Measurements from ENCODE around the gene NRXN3.

NRXN3 gene

DNA sequence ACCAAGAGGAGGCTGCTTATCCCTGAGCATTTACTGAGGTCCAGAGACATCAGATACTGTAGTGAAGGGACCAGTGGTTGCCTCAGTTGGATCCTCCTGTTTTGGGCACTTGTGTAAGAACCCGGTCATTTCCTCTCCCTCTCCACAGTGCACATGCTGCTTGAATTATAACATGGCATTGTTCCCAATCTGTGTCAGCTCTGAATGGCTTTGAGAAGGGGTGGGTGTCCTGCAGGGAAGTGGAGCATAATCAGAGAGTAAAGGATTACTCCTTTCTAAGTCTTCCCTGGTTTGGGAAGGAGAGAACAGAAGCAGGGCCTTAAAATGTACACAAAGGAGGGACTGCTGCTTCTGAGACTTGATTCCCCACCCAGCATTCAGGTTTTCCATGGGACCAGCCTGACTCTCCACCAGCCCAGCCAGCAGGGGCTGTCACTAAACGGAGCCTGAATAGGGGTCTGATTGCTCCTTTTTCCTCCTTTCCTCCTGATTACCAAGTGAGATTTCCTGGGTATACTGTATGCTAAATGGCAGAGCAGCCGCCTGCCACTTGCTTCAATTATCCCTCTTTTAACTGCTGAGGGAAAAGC, 78.4 kb downstream of the NRXN3 start:
- no peak for FAIRE-seq

GRCh38 chr14:78251308-78251707, 81.1 kb downstream of the NRXN3 start:
- no peak for FAIRE-seq

DNA sequence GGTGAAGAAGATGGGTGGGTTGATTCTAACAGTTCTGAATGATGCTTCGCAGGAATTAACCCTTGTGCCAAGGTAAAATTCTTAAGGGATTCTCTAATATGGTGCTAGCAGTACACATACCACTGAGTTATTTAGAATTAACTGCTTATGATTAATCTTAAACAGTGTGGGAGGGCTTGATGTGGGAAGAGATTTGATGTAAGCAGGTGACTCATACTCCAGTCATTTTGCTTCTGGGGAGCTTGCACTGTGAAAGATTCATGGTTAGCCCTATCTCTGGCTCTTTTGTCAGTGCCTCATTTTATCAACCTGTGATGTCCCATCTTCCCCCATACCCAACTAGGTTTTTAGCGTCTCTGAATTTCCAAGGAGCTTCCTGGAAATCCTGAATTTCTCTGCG, 83.8 kb downstream of the NRXN3 start:
- no peak for FAIRE-seq

DNA sequence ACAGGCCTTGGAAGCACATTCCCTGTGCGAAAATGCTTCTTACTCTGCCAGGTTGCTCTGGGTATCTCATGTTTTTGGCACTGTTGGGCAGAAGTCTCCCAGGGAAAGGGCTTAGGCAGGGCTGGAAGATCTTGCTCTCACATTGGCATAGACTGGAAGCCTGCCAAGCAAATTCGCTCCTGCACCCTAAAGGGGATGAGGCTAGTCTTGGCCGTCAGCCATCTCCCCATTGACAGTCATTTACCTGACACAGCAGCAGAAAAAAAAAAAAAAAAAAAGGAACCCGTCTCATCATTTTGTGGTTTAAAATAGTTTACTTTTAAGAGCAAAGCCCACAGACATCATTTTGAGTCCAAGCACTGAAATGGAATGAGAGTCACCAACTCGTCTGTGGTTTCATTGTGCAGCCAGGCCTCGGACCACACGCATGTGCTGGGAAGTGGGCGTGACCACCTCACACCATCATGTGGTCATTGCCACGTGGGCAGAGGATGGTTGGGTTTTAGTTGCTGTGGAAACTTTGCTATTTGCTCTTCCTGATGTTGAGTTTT, 84.8 kb downstream of the NRXN3 start:
- no peak for FAIRE-seq

GRCh38 chr14:78259831-78260230, 89.7 kb downstream of the NRXN3 start:
- FAIRE-seq = no peak

- FAIRE-seq = no peak
Measured at GRCh38 chr14:78278464-78279250, 108.5 kb downstream of the NRXN3 start.

GRCh38 chr14:78282437-78282836, 112.3 kb downstream of the NRXN3 start:
- no peak for FAIRE-seq

DNA sequence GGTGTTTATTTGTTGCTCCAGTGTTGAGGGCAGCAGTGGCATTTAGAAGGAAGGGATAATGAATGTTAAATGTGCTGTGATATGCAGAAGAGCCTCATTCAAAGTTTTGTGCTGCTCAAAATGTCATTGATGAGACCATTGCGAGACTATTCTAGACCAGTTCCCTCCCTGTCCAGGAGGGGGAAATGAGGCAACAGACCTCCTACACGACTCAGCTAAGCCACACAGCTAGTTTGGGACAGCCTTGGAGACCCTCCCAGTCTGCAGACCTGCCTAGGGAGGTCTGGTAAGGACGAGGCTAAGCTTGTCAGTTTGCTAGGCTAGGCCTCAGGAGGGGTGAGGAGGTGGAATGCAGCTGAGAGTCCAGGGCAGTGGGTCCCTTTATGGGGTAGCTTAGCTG, 116.0 kb downstream of the NRXN3 start:
- no peak for FAIRE-seq

DNA sequence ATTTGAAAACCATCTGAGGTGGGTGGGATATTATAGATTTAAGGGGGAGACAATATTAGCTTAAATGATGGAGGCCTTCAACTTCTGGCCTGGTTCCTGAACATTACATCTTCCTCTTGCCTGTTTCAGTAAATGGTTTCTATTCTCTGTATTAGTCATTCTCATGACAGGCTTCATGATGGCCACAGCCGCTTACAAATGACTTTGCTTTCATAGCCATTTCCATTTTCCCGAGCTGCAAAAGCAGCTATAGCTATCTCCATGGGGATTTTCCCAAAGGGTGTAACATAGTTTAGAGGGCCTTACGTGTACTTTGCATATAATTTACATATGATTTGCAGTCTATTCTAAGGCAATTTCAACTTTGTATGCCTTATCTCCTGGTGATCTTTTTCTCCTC, 121.8 kb downstream of the NRXN3 start:
- FAIRE-seq = no peak

DNA sequence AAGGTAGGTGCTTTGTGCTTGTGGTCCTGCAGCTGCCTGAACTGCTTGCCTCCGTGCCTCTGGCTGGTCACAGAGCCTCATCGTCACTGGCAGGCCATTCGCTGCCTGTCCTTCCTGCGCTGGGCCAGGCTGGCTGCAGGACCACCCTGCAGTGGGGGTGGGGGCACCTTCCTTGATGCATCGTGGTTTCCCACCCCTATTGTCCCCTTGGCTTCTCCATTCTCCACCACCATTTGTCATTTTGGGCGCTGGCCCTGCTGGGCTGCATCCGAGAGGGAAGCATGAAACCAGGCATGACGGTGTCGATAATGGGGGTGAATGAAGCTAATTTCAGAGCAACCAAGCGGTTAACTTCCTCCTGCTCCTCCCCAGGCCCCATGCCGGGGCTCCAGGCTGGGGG, 127.7 kb downstream of the NRXN3 start:
- FAIRE-seq = no peak

DNA sequence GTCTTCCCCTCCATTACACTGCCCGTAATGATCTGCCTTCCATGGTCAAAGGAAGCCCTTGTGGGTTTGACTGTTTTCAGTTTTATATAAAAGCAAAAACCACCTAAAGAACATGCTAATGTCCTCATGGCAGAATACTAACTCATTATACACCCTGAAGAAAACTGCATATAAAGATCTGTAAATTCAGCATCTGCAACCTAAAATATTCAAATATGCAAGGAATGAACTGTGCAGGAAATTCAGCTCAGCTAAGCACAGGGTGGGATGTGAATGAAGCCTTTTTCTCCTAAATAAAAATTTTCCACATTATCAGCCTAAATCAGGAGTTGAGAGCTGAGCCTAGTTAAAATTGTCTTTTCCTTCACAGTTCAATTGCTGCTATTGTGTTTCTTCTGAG, 128.1 kb downstream of the NRXN3 start:
- no peak for FAIRE-seq

DNA sequence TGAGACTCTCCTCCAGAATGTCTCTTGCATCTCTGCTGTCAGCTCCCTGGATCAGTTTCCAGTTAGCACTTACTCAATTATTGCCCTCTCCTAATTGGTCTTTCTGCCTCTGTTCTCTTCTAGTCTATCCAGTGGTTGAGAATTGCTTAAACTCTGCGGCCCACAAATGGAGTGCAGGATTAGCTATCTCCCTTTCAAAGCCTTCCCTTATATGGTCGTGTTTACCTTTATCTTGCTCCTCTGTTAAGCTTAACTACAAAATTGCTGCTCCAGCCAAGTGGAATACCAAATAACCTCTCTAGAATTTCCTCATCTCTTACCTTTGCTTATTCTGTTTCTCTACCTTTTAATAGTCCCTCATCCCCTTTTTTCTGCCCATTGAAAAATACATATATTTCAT, 132.7 kb downstream of the NRXN3 start:
- FAIRE-seq = no peak

DNA sequence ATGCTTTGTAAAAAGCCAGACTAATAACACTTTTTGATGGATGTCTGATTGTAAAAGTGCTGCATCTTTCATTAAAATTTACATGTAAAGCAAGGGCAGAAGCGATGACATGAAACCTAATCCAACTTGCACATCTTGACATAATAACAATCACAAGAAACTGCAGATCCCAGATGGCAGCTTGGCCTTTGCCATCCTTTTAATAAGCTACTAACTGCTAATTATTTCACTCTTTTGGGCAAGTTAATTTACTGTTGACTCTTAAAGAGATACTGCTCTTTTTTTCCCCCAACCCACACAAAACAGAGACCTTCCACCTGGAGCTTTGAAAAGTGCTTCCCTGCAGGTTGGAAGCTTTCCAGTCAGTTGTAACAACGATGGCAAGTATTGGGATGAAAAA, 137.5 kb downstream of the NRXN3 start:
- no peak for FAIRE-seq

DNA sequence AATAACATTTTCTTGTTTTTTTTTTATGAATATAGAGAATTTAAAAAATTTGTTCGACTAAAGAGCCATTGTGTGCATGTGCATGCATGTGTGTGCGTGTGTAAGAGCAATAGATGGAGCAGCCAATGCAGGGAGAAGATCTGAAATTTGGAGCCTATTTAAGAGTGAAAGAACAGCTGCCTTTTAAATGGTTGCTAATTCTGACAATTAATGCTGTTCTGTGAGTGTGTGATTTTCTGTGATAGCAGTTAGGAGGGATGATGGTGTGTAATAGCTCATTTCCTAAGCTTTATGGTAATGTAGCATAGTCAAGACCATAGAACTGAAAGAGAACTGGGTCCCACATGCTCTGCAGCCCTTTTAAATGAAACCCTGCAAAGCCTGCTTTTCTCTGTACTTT, 137.9 kb downstream of the NRXN3 start:
- no peak for FAIRE-seq

GRCh38 chr14:78310272-78310671, 140.1 kb downstream of the NRXN3 start:
- FAIRE-seq = no peak

DNA sequence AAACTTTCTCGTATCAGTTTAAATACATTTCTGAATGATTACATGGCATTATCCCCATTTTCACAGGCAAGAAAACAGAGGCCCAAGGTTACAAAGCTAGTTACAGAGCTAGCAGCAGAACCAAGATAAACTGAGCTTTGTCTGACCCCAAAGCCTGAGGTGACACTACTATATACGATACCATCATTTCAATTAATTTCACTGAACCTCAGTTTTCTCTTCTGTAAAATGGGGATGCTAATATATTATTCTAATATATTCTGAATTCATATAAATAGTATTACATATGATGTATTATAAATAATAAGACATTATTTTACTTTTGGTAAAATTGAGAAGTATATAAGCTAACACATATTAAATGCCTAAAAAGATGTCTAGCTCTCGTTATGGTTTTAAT, 143.3 kb downstream of the NRXN3 start:
- FAIRE-seq = no peak

- no peak for FAIRE-seq
Measured at GRCh38 chr14:78314484-78314883, 144.3 kb downstream of the NRXN3 start.

GRCh38 chr14:78316052-78316451, 145.9 kb downstream of the NRXN3 start:
- no peak for FAIRE-seq

- FAIRE-seq = no peak
Measured at GRCh38 chr14:78316786-78317185, 146.6 kb downstream of the NRXN3 start.

- FAIRE-seq = no peak
Measured at GRCh38 chr14:78319406-78319805, 149.2 kb downstream of the NRXN3 start.

DNA sequence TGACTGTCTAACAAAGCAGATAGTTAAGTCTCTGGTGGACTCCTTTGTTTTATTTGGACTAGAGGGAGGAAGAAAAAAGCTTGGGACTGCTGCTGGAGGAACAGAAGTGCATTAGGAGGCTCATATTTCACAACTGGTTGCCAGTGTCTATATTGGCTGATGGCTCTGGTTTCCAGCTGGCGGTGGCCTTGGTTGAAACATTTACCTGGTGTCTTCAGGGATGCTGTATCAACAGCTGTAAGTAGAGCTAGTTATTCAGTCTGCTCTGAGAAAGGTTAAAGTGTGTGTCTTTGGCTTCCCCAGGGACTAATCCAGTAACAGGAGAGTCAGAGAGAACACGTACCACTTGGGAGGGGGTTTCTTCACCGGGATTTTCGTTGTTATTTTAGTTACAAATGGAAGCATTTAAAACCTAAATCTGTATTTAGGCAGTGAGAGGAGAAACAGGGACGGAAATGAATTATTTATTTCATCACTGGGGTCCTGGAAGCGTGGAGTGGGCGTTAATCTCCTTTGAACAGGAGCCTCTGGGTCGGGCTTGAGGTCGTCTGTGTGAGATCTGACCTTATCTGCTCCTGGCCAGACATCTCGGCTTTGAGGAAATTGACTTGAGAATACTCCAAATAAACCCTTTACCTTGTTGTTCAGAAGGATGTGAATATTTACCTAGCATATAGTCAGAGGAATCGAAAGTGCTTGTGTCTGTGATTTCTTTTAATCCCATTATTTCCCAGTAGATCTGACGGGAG, 149.9 kb downstream of the NRXN3 start:
- no peak for FAIRE-seq

DNA sequence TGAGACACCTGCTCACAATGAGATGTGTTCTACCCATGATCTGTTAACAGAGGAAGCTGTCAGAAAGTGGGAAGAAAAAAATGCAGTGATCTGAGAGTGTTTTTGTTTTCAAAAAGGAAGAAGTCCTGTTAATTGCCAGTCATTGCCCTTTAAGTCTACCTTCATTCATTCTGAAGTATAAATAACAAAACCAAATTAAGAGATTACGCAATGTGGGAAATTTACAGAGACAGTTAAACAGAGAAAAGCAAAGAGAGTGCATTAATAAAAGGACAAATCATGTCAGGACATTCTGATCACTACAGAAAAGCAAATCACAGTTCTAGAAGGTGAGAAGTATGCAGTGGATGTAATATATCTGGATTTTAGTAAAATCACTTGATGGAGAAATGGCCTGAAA, 154.2 kb downstream of the NRXN3 start:
- no peak for FAIRE-seq

DNA sequence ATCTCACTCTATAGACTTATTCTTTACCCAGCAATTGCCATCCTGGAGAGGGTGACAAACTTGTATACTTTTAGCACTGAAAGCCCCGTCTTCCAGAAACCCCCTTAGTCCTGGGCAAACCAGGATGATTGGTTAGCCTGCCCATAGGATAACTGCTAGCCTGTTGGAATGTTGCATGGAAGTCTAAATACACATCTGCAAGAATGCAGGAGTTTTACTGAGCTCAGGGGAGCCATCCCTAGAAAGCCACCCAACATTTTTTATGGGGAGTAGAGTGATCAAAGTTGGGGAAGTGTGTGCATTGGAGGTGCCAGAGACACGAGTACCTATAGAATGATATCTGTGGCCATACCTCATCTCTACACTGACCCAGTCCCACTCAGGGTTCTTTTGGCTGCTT, 155.7 kb downstream of the NRXN3 start:
- FAIRE-seq = no peak
